Activated naive CD8-positive, alpha-beta T cell treated with anti-CD3 and anti-CD28 coated beads, Interleukin-2, amount 10 ng/mL, durations not matched to agents 7 days and 5 days (primary cell): Measurements from ENCODE around the gene PARP8. TPM values are rescaled to one million over a fixed set of nuclear protein-coding genes. Genes with fewer than 3 reads are reported as not detected.
"Not testable (repeated sequence)": the region's sequence is repeated elsewhere in the genome, so short reads cannot be mapped to it uniquely, and the experiment has no call there.

Experiments used
- ATAC-seq: fragments of 150-1000 bp; cut with Tn5 transposase; one replicate; pipeline ENCODE4 v1.10.0; 2021; ENCODE audit warnings: low read depth, moderate library complexity
- POLR2A ChIA-PET: fragments of 350-600 bp; sonication (Branson Sonifier 250); formaldehyde crosslinking; loops from one replicate; lab custom pipeline; 2021; ENCODE audit warnings: antibody characterized with exemption; lab: Charles Lee
- DNase-seq: peaks from one replicate; pipeline ENCODE4 v3.0.0; 2021
- H3K27ac Mint-ChIP-seq: one replicate; pipeline ENCODE4 v1.8.0; 2022; ENCODE audit warnings: mild to moderate bottlenecking, mixed read lengths
- H3K27me3 Mint-ChIP-seq: one replicate; pipeline ENCODE4 v1.8.0; 2022; ENCODE audit warnings: mild to moderate bottlenecking, moderate library complexity, mixed read lengths
- H3K36me3 Mint-ChIP-seq: one replicate; pipeline ENCODE4 v1.8.0; 2021; ENCODE audit warnings: mild to moderate bottlenecking, mixed read lengths
- H3K4me1 Mint-ChIP-seq: one replicate; pipeline ENCODE4 v1.8.0; 2021; ENCODE audit warnings: mixed read lengths
- H3K4me3 Mint-ChIP-seq: one replicate; pipeline ENCODE4 v1.8.0; 2022; ENCODE audit warnings: mild to moderate bottlenecking, moderate library complexity, mixed read lengths
- H3K9me3 Mint-ChIP-seq: one replicate; pipeline ENCODE4 v1.8.0; 2021; ENCODE audit warnings: mixed read lengths
- total RNA-seq, 2 experiments: library from RNA; stranded (reverse); gene quantifications; one replicate each; pipeline ENCODE4 v1.2.3, GENCODE V29; 2021

The PARP8 gene
- 100 to 1,000 TPM; 159 to 178 TPM for total RNA-seq

GRCh38 chr5:50666261-50667022, at the start of gene PARP8:
TSS of gene PARP8 (plus strand) at chr5:50666637. CDS start at chr5:50667096, 459 bp downstream.
- H3K36me3 Mint-ChIP-seq, result peaks cover 19% of the 10 kb centered on the region
- no peaks in the 10 kb centered on the region for H3K9me3 Mint-ChIP-seq
- no peaks in the 10 kb centered on the region for H3K27me3 Mint-ChIP-seq
- POLR2A ChIA-PET, result interaction anchor here (0.7 to 4.0 kb wide), 8 partner anchors 32 to 238 kb away, joined by 3 to 34 read pairs (median 7); partner anchors contain the start of gene EMB
- ATAC-seq, result peak; percentile 60
- DNase-seq, result peak; percentile 76
- H3K4me3 Mint-ChIP-seq, result peak within 1 kb of the TSS; percentile 98
- H3K27ac Mint-ChIP-seq, result peak within 1 kb of the TSS; percentile 100
- H3K4me1 Mint-ChIP-seq, result peaks cover 29% of the 10 kb centered on the region

- Mint-ChIP-seq H3K4me1 (no peaks in the 10 kb centered on the region), H3K27me3 (no peaks in the 10 kb centered on the region), H3K4me3 (no peak overlapping the region), H3K36me3 (peaks cover 9% of the 10 kb centered on the region), H3K27ac (no peak overlapping the region), H3K9me3 (peaks cover 8% of the 10 kb centered on the region)
- ATAC-seq (no peak), DNase-seq (no peak)
- POLR2A ChIA-PET, result no interaction called here
These were observed 42.8 kb upstream of the PARP8 start for GRCh38 chr5:50623666-50624065.

- peak; percentile 47 for DNase-seq
- Mint-ChIP-seq H3K4me3 (peak overlapping the region; percentile 68), H3K36me3 (peaks cover 33% of the 10 kb centered on the region), H3K27ac (peak overlapping the region; percentile 87), H3K4me1 (peaks cover 42% of the 10 kb centered on the region)
- POLR2A ChIA-PET, result interaction anchor here (0.8 to 1.4 kb wide), 3 partner anchors 31 to 194 kb away, joined by 3 to 10 read pairs (median 6); partner anchors contain the start of genes EMB and PARP8
- ATAC-seq, H3K27me3 Mint-ChIP-seq, H3K9me3 Mint-ChIP-seq: not testable (repeated sequence)
These were observed 31.6 kb upstream of the PARP8 start for GRCh38 chr5:50634866-50635265.

GRCh38 chr5:50637576-50637975, 28.9 kb upstream of the PARP8 start:
- peak overlapping the region; percentile 17 for H3K4me3 Mint-ChIP-seq
- POLR2A ChIA-PET, ATAC-seq, H3K9me3 Mint-ChIP-seq, DNase-seq, H3K27me3 Mint-ChIP-seq: not testable (repeated sequence)
- H3K27ac Mint-ChIP-seq, result peak overlapping the region; percentile 31
- peaks cover 20% of the 10 kb centered on the region for H3K36me3 Mint-ChIP-seq
- peaks cover 38% of the 10 kb centered on the region for H3K4me1 Mint-ChIP-seq

GRCh38 chr5:50646591-50646990, 19.8 kb upstream of the PARP8 start:
- no peak overlapping the region for H3K4me3 Mint-ChIP-seq

GRCh38 chr5:50647726-50648125, 18.7 kb upstream of the PARP8 start:
- POLR2A ChIA-PET, result no interaction called here
- H3K4me3 Mint-ChIP-seq, result no peak overlapping the region
- peaks cover 6% of the 10 kb centered on the region for H3K4me1 Mint-ChIP-seq
- H3K27me3 Mint-ChIP-seq, result no peaks in the 10 kb centered on the region
- ATAC-seq (no peak), DNase-seq (no peak)
- no peak overlapping the region for H3K27ac Mint-ChIP-seq
- no peaks in the 10 kb centered on the region for H3K36me3 Mint-ChIP-seq
- no peaks in the 10 kb centered on the region for H3K9me3 Mint-ChIP-seq

More at GRCh38 chr5:50646591-50646990, 19.8 kb upstream of the PARP8 start:
- Mint-ChIP-seq H3K4me1 (peaks cover 6% of the 10 kb centered on the region), H3K27me3 (no peaks in the 10 kb centered on the region), H3K9me3 (no peaks in the 10 kb centered on the region), H3K27ac (no peak overlapping the region), H3K36me3 (no peaks in the 10 kb centered on the region)
- POLR2A ChIA-PET, result no interaction called here
- DNase-seq, result no peak
- ATAC-seq, result no peak

GRCh38 chr5:50653946-50654345, 12.5 kb upstream of the PARP8 start:
- no peaks in the 10 kb centered on the region for H3K27me3 Mint-ChIP-seq

GRCh38 chr5:50655067-50655809, 11.2 kb upstream of the PARP8 start:
- DNase-seq (no peak), ATAC-seq (no peak)
- Mint-ChIP-seq H3K9me3 (peaks cover under 1% of the 10 kb centered on the region), H3K4me3 (no peak overlapping the region), H3K27ac (no peak overlapping the region), H3K36me3 (peaks cover 4% of the 10 kb centered on the region), H3K4me1 (peaks cover 8% of the 10 kb centered on the region), H3K27me3 (no peaks in the 10 kb centered on the region)
- POLR2A ChIA-PET, result no interaction called here

More at GRCh38 chr5:50653946-50654345, 12.5 kb upstream of the PARP8 start:
- H3K9me3 Mint-ChIP-seq, result no peaks in the 10 kb centered on the region
- POLR2A ChIA-PET, result no interaction called here
- ATAC-seq, result no peak
- peaks cover 8% of the 10 kb centered on the region for H3K4me1 Mint-ChIP-seq
- no peak overlapping the region for H3K27ac Mint-ChIP-seq
- no peak for DNase-seq
- H3K36me3 Mint-ChIP-seq, result peaks cover 3% of the 10 kb centered on the region
- no peak overlapping the region for H3K4me3 Mint-ChIP-seq

GRCh38 chr5:50655810-50656205, 10.6 kb upstream of the PARP8 start:
- peaks cover 2% of the 10 kb centered on the region for H3K9me3 Mint-ChIP-seq
- no peak overlapping the region for H3K4me3 Mint-ChIP-seq
- H3K27me3 Mint-ChIP-seq, result no peaks in the 10 kb centered on the region
- H3K4me1 Mint-ChIP-seq, result peaks cover 8% of the 10 kb centered on the region
- DNase-seq (no peak), ATAC-seq (no peak)
- H3K36me3 Mint-ChIP-seq, result peaks cover 6% of the 10 kb centered on the region
- H3K27ac Mint-ChIP-seq, result no peak overlapping the region
- POLR2A ChIA-PET, result no interaction called here

- Mint-ChIP-seq H3K4me1 (peaks cover 8% of the 10 kb centered on the region), H3K4me3 (no peak overlapping the region), H3K27ac (no peak overlapping the region), H3K27me3 (no peaks in the 10 kb centered on the region), H3K36me3 (peaks cover 6% of the 10 kb centered on the region), H3K9me3 (peaks cover 2% of the 10 kb centered on the region)
- ATAC-seq (no peak), DNase-seq (no peak)
- POLR2A ChIA-PET, result no interaction called here
These were observed 9.4 kb upstream of the PARP8 start for GRCh38 chr5:50657044-50657443.

- Mint-ChIP-seq H3K27ac (no peak overlapping the region), H3K27me3 (no peaks in the 10 kb centered on the region), H3K36me3 (peaks cover 6% of the 10 kb centered on the region), H3K4me1 (peaks cover 8% of the 10 kb centered on the region), H3K9me3 (peaks cover 2% of the 10 kb centered on the region), H3K4me3 (no peak overlapping the region)
- POLR2A ChIA-PET, result no interaction called here
- DNase-seq (no peak), ATAC-seq (no peak)
These were observed 8.2 kb upstream of the PARP8 start for GRCh38 chr5:50658246-50658645.

GRCh38 chr5:50663636-50664035, 2.8 kb upstream of the PARP8 start:
- ATAC-seq, result no peak
- peaks cover 12% of the 10 kb centered on the region for H3K36me3 Mint-ChIP-seq
- no peak overlapping the region for H3K4me3 Mint-ChIP-seq
- POLR2A ChIA-PET, result no interaction called here
- H3K9me3 Mint-ChIP-seq, result peaks cover 2% of the 10 kb centered on the region
- no peak overlapping the region for H3K27ac Mint-ChIP-seq
- DNase-seq, result no peak
- H3K27me3 Mint-ChIP-seq, result no peaks in the 10 kb centered on the region
- H3K4me1 Mint-ChIP-seq, result peaks cover 17% of the 10 kb centered on the region

GRCh38 chr5:50665091-50665490, 1.3 kb upstream of the PARP8 start:
- Mint-ChIP-seq H3K36me3 (peaks cover 14% of the 10 kb centered on the region), H3K4me1 (peaks cover 21% of the 10 kb centered on the region), H3K4me3 (peak overlapping the region; percentile 98), H3K27me3 (no peaks in the 10 kb centered on the region), H3K9me3 (peaks cover 2% of the 10 kb centered on the region), H3K27ac (peak overlapping the region; percentile 100)
- POLR2A ChIA-PET, result interaction anchor here (0.8 to 4.0 kb wide), 6 partner anchors 31 to 224 kb away, joined by 3 to 34 read pairs (median 7); partner anchors contain the start of gene EMB
- DNase-seq, result no peak
- ATAC-seq, result no peak
